AML-193 (cell line): ENCODE results near the gene SORBS1.

Experiments used
- DNase-seq, 2 experiments: peaks; one replicate each; lab custom pipeline; 2025; lab: John Stamatoyannopoulos, UW

Gene SORBS1

GRCh38 chr10:95435548-95436279 lies 125.5 kb downstream of the SORBS1 start:
- no peak for DNase-seq

GRCh38 chr10:95434583-95434982 lies 126.6 kb downstream of the SORBS1 start:
- no peak for DNase-seq

GRCh38 chr10:95431900-95432342 lies 129.2 kb downstream of the SORBS1 start:
- no peak for DNase-seq

- peak; percentile 53 to 54 for DNase-seq
These were observed 130.8 kb downstream of the SORBS1 start for GRCh38 chr10:95430231-95430951.

- DNase-seq = no peak
These were observed 131.5 kb downstream of the SORBS1 start for GRCh38 chr10:95429639-95430038.

- no peak for DNase-seq
These were observed 132.5 kb downstream of the SORBS1 start for GRCh38 chr10:95428701-95429100.

GRCh38 chr10:95426482-95426881 lies 134.7 kb downstream of the SORBS1 start:
- DNase-seq = no peak

- no peak for DNase-seq
These were observed 135.3 kb downstream of the SORBS1 start for GRCh38 chr10:95425592-95426465.

GRCh38 chr10:95423164-95424005 lies 137.8 kb downstream of the SORBS1 start:
- no peak for DNase-seq

- no peak for DNase-seq
These were observed 138.9 kb downstream of the SORBS1 start for GRCh38 chr10:95422233-95422632.

- no peak for DNase-seq
These were observed 139.4 kb downstream of the SORBS1 start for GRCh38 chr10:95421782-95422181.

- DNase-seq = no peak
These were observed 141.8 kb downstream of the SORBS1 start for GRCh38 chr10:95419399-95419798.

- DNase-seq = no peak
These were observed 144.2 kb downstream of the SORBS1 start for GRCh38 chr10:95416973-95417372.

GRCh38 chr10:95416270-95416669 lies 144.9 kb downstream of the SORBS1 start:
- no peak for DNase-seq

- DNase-seq = no peak
These were observed 145.5 kb downstream of the SORBS1 start for GRCh38 chr10:95415621-95416031.

GRCh38 chr10:95414844-95415485 lies 146.2 kb downstream of the SORBS1 start:
- DNase-seq = no peak

- DNase-seq = no peak
These were observed 146.9 kb downstream of the SORBS1 start for GRCh38 chr10:95414016-95414830.

- no peak for DNase-seq
These were observed 147.6 kb downstream of the SORBS1 start for GRCh38 chr10:95413588-95413987.

- no peak for DNase-seq
These were observed 149.5 kb downstream of the SORBS1 start for GRCh38 chr10:95411635-95412034.
